A673 (cell line): ENCODE data around the gene DHX34.

ENCODE experiments used
- EZH2 ChIP-seq: fragments of 200-600 bp; sonication (generic); IDR thresholded peaks from 2 replicates; pipeline ENCODE4 v1.6.1; 2017; ENCODE audit warnings: borderline replicate concordance, low read depth, mild to moderate bottlenecking, mixed read lengths, antibody characterized with exemption, low read length; ENCODE audit not compliant: poor library complexity, severe bottlenecking
- TF ChIP-seq, protein P1 (sequence below): fragments of 300-800, 200-600 bp; sonication (generic); conservative IDR thresholded peaks from 2 replicates; pipeline ENCODE4 v1.5.1; 2017; ENCODE audit warnings: low read depth, mild to moderate bottlenecking, antibody characterized with exemption, low read length, moderate library complexity, mixed read lengths

- TF ChIP-seq, protein P1, sequence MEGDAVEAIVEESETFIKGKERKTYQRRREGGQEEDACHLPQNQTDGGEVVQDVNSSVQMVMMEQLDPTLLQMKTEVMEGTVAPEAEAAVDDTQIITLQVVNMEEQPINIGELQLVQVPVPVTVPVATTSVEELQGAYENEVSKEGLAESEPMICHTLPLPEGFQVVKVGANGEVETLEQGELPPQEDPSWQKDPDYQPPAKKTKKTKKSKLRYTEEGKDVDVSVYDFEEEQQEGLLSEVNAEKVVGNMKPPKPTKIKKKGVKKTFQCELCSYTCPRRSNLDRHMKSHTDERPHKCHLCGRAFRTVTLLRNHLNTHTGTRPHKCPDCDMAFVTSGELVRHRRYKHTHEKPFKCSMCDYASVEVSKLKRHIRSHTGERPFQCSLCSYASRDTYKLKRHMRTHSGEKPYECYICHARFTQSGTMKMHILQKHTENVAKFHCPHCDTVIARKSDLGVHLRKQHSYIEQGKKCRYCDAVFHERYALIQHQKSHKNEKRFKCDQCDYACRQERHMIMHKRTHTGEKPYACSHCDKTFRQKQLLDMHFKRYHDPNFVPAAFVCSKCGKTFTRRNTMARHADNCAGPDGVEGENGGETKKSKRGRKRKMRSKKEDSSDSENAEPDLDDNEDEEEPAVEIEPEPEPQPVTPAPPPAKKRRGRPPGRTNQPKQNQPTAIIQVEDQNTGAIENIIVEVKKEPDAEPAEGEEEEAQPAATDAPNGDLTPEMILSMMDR, result no peak
- no peak for TF ChIP-seq EZH2
Observed at GRCh38 chr19:47339196-47339880, 9.8 kb upstream of the DHX34 start.
